Ovary (tissue), 9 donors: ENCODE data around the gene SIK1. TPM values are rescaled to one million over a fixed set of nuclear protein-coding genes. Genes with fewer than 3 reads are reported as not detected.

ENCODE experiments used
- DNase-seq, 5 donors: peaks; one replicate each; pipeline ENCODE4 v3.0.0-alpha.2; 2019 to 2020
- H3K27ac ChIP-seq, 2 donors: fragments of 200-600 bp; one replicate each; pipeline versions ENCODE4 v1.5.1 to v1.8.0; 2019 to 2022
- H3K27me3 ChIP-seq: fragments of 200-600 bp; one replicate; pipeline ENCODE4 v1.8.0; 2022
- H3K36me3 ChIP-seq: fragments of 200-600 bp; sonication (generic); one replicate; pipeline ENCODE4 v1.5.1; 2019
- H3K4me1 ChIP-seq: one replicate; pipeline ENCODE4 v1.8.1; 2013; ENCODE audit warnings: mild to moderate bottlenecking, moderate library complexity; ENCODE audit not compliant: insufficient read depth
- H3K4me3 ChIP-seq: fragments of 200-600 bp; sonication (generic); one replicate; pipeline ENCODE4 v1.5.1; 2017
- H3K9me3 ChIP-seq, 2 donors: fragments of 200-600 bp in 1 of 2; sonication (generic) in 1 of 2; one replicate each; pipeline versions ENCODE4 v1.5.1 to v1.8.1; 2013 to 2019; ENCODE audit warnings: mild to moderate bottlenecking in 1 of 2, moderate library complexity in 1 of 2
- CTCF ChIP-seq, 3 donors: fragments of 450-650 bp in 2 of 3; fragments of 200-600 bp in 1 of 3; IDR thresholded peaks; one replicate each; pipeline versions ENCODE4 v1.5.1 to v1.8.0; 2016 to 2022; ENCODE audit warnings: antibody characterized with exemption in 3 of 3, mild to moderate bottlenecking in 1 of 3
- EP300 ChIP-seq: sonication (generic); formaldehyde crosslinking; IDR thresholded peaks from one replicate; pipeline ENCODE4 v1.6.1; 2017; ENCODE audit warnings: antibody characterized with exemption
- POLR2A ChIP-seq: fragments of 450-650 bp; IDR thresholded peaks from one replicate; pipeline ENCODE4 v1.6.1; 2017; ENCODE audit warnings: antibody characterized with exemption, mild to moderate bottlenecking, moderate library complexity
- WGBS, 3 donors: extraction: QIAGEN DNeasy Blood & Tissue Kit in 1 of 3; methylation state at CpG; one replicate each; pipeline versions ENCODE4 v1.1.5 to v1.1.7; 2013 to 2017; 5-methylcytosine and 5-hydroxymethylcytosine counted together
- intact Hi-C, 4 donors: fragments of 100-400 bp; cut with DNase I; formaldehyde crosslinking; loops; one replicate each; pipeline versions ENCODE4 v1.11.0 to v1.15.1; 2022 to 2023
- polyA plus RNA-seq, 2 donors: library from polyadenylated mRNA; stranded (reverse); fragments of 200-250 nt in 1 of 2; fragments of 350-450 nt in 1 of 2; fragmentation: Illumina TruSeq in 1 of 2; extraction: RNeasy Lipid Tissue Mini Kit (QIAGEN cat#74804) in 1 of 2; gene quantifications; one replicate each; pipeline ENCODE4 v1.2.3, GENCODE V29; 2013 to 2014
- total RNA-seq, 7 donors: library from RNA; depleted of rRNA in 2 of 7; stranded (reverse); fragments of >200 nt in 2 of 7; fragmentation: NEBNext Ultra II Directional in 3 of 7; extraction: Animal tissue kit (Norgen Biotek cat#: 25700) in 3 of 7; gene quantifications; one replicate each; pipeline versions ENCODE4 v1.1.0 to v1.2.4, GENCODE V29; 2016 to 2023
- donor health status: DM: no; HTN: no; CAD: no; lungs with moderate emphysema.
- donor health status: DM: no; HTN: no; CAD: no.
- donor health status: Bipolar disorder and iron deficiency.
- donor health status: DM: yes; HTN: yes; CAD: no.
- donor health status: DM: no; HTN: no; CAD: no.
- donor health status: DM: yes; HTN: yes; CAD: no.

Gene SIK1
- total and polyA plus RNA-seq, 9 donors, result 6.3 to 278 (median 63.0) TPM

- WGBS, 3 donors, result 60 to 64% (median 62%) methylated on average over 2 of the region's 2 CpGs
- Histone ChIP-seq H3K9me3 (no peaks in the 10 kb centered on the region), H3K4me3 (no peak overlapping the region), H3K4me1 (no peaks in the 10 kb centered on the region), H3K36me3 (no peaks in the 10 kb centered on the region), H3K27ac (no peak overlapping the region), H3K27me3 (no peaks in the 10 kb centered on the region)
- DNase-seq, result no peak
- TF ChIP-seq EP300, result no peak
- TF ChIP-seq CTCF (IDR thresholded peaks at IDR 0.05), result no peak
- no peak for TF ChIP-seq POLR2A
- intact Hi-C loops, result no loop called here
These were observed 55.9 kb downstream of the SIK1 start for GRCh38 chr21:43370888-43371570.

GRCh38 chr21:43370091-43370658, 56.8 kb downstream of the SIK1 start:
- no peak overlapping the region for H3K4me3 ChIP-seq
- no peak overlapping the region for H3K27ac ChIP-seq
- no peak for TF ChIP-seq POLR2A
- no peak for TF ChIP-seq EP300
- no peak for TF ChIP-seq CTCF (IDR thresholded peaks at IDR 0.05)
- peaks cover 3% of the 10 kb centered on the region for H3K4me1 ChIP-seq
- H3K9me3 ChIP-seq, result no peaks in the 10 kb centered on the region
- intact Hi-C loops, result no loop called here
- no peaks in the 10 kb centered on the region for H3K36me3 ChIP-seq
- no peaks in the 10 kb centered on the region for H3K27me3 ChIP-seq
- peak in 1 of 5 donors; percentile 17 for DNase-seq
- WGBS, 3 donors, result 64 to 78% (median 76%) methylated on average over 19 to 20 of the region's 20 CpGs

GRCh38 chr21:43369596-43370090, 57.3 kb downstream of the SIK1 start:
- DNase-seq, result peak in 1 of 5 donors; percentile 10
- intact Hi-C loops, result no loop called here
- 62 to 81% (median 66%) methylated on average over 18 of the region's 18 CpGs for WGBS, 3 donors
- Histone ChIP-seq H3K27me3 (no peaks in the 10 kb centered on the region), H3K36me3 (no peaks in the 10 kb centered on the region), H3K9me3 (no peaks in the 10 kb centered on the region), H3K27ac (no peak overlapping the region), H3K4me1 (peaks cover 3% of the 10 kb centered on the region), H3K4me3 (no peak overlapping the region)
- TF ChIP-seq CTCF (IDR thresholded peaks at IDR 0.05) (no peak), EP300 (no peak), POLR2A (no peak)

- Histone ChIP-seq H3K4me3 (no peak overlapping the region), H3K4me1 (peaks cover 3% of the 10 kb centered on the region), H3K27me3 (no peaks in the 10 kb centered on the region), H3K36me3 (no peaks in the 10 kb centered on the region), H3K27ac (no peak overlapping the region), H3K9me3 (no peaks in the 10 kb centered on the region)
- DNase-seq, result peak in 1 of 5 donors; percentile 14
- TF ChIP-seq EP300 (no peak), POLR2A (no peak), CTCF (IDR thresholded peaks at IDR 0.05) (no peak)
- 57 to 60% (median 60%) methylated on average over 14 of the region's 14 CpGs for WGBS, 3 donors
- intact Hi-C loops, result no loop called here
These were observed 57.8 kb downstream of the SIK1 start for GRCh38 chr21:43369124-43369523.
